Measurements from ENCODE around the gene BMERB1. TPM values are rescaled to one million over a fixed set of nuclear protein-coding genes. Genes with fewer than 3 reads are reported as not detected.
A peak's percentile ranks its signal among the peaks of the same experiment; 100 is the strongest.
"Not testable (repeated sequence)": the region's sequence is repeated elsewhere in the genome, so short reads cannot be mapped to it uniquely, and the experiment has no call there.

The BMERB1 gene
- total RNA-seq, 2 experiments from 2014 or later = 3.1 to 3.2 TPM

DNA sequence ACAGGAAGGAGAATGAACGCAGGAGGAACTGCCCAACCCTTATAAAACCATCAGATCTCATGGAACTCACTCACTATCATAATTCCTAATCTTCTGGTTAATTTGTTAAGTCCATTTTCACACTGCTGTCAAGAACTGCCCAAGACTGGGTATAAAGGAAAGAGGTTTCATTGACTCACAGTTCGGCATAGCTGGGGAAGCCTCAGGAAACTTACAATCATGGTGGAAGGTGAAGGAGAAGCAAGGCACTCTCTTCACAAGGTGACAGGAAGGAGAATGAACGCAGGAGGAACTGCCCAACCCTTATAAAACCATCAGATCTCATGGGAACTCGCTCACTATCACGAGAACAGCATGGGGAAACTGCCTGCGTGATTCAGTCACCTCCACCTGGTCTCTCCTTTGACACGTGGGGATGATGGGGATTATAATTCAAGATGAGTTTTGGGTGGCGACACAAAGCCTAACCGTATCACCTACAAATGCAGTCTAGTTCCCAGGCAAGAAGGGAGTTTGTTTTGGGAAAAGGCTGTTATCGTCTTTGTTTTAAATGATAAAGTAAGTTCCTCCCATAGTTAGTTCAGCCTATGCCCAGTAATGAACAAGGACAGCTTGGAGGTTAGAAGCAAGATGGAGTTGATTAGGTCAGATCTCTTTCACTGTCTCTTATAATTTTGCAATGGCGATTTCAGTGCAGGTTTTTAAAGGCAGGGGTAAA lies 139.7 kb downstream of the BMERB1 start:
- DNase-seq; H3K4me3 Mint-ChIP-seq; H3K36me3 Mint-ChIP-seq (ENCODE audit: low read depth); H3K27me3 Mint-ChIP-seq; H3K4me1 Mint-ChIP-seq; H3K27ac Mint-ChIP-seq: not testable (repeated sequence)
- CTCF ChIA-PET = interaction anchor here (1.7 kb wide), 1 partner anchor 10 kb away, joined by 3 read pairs; no protein-coding TSS in a partner anchor
- POLR2A ChIA-PET = interaction anchor here (0.6 kb wide), 1 partner anchor 69 kb away, joined by 3 read pairs; the partner anchor contains the start of gene MARF1
- H3K9me3 Mint-ChIP-seq = peaks cover 13% of the 10 kb centered on the region

DNA sequence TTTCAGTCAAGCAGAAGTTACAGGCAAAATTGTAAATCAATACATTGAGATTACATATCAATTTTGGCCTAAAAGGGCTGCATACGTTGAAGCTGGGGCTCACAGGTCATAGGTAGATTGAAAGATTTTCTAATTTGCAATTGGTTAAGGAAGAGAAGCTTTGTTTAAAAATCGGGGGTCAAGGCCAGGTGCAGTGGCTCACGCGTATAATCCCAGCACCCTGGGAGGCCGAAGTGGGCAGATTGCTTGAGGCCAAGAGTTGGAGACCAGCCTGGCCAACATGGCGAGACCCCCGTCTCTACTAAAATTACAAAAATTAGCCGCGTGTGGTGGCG lies 140.2 kb downstream of the BMERB1 start:
- Mint-ChIP-seq H3K27me3 (no peaks in the 10 kb centered on the region), H3K27ac (no peak overlapping the region), H3K36me3 (ENCODE audit: low read depth) (peaks cover 3% of the 10 kb centered on the region), H3K4me3 (no peak overlapping the region), H3K9me3 (peaks cover 13% of the 10 kb centered on the region), H3K4me1 (peaks cover 3% of the 10 kb centered on the region)
- ChIA-PET CTCF (interaction anchor here (1.7 kb wide), 1 partner anchor 11 kb away, joined by 3 read pairs; no protein-coding TSS in a partner anchor), POLR2A (no interaction called here)
- no peak for DNase-seq

DNA sequence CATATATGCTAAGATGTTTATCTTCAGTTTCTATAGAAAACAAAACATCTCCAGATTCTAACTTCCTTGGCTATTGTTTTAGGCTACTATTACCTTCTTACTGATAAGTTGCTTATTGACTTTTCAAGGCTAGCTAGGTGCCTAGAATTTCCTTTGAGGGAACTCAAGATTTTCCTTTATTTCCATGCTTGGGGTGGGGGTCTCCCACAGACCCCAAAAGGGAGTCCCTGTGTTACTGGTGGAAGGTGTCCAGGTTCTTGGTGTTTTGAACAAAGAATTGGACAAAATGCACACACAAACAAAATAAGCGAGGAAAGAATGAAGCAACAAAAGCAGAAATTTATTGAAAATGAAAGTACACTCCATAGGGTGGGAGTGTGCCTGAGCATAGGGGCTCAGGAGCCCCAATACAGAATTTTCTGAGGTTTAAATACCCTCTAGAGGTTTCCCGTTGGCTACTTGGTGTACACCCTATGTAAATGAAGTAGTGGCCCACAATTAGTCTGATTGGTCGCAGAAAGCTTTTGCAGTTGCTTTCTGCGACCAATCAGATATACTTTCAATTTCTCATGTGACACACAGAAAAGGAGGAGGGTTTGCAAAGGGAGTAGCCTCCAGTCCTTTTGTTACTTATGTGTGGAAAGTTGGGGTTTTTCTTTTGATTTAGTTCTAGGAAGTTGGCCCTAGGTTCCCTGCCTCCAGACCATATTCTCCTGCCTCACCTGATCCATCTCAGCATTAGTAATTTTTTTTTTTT lies 141.1 kb downstream of the BMERB1 start:
- no peaks in the 10 kb centered on the region for H3K27me3 Mint-ChIP-seq
- POLR2A ChIA-PET = no interaction called here
- peaks cover 3% of the 10 kb centered on the region for H3K4me1 Mint-ChIP-seq
- no peak for DNase-seq
- peaks cover 11% of the 10 kb centered on the region for H3K9me3 Mint-ChIP-seq
- H3K36me3 Mint-ChIP-seq (ENCODE audit: low read depth) = peaks cover 3% of the 10 kb centered on the region
- no peak overlapping the region for H3K27ac Mint-ChIP-seq
- no peak overlapping the region for H3K4me3 Mint-ChIP-seq
- CTCF ChIA-PET = interaction anchor here (1.5 to 1.6 kb wide), 2 partner anchors 11 to 15 kb away, joined by 3 to 4 read pairs; no protein-coding TSS in a partner anchor

DNA sequence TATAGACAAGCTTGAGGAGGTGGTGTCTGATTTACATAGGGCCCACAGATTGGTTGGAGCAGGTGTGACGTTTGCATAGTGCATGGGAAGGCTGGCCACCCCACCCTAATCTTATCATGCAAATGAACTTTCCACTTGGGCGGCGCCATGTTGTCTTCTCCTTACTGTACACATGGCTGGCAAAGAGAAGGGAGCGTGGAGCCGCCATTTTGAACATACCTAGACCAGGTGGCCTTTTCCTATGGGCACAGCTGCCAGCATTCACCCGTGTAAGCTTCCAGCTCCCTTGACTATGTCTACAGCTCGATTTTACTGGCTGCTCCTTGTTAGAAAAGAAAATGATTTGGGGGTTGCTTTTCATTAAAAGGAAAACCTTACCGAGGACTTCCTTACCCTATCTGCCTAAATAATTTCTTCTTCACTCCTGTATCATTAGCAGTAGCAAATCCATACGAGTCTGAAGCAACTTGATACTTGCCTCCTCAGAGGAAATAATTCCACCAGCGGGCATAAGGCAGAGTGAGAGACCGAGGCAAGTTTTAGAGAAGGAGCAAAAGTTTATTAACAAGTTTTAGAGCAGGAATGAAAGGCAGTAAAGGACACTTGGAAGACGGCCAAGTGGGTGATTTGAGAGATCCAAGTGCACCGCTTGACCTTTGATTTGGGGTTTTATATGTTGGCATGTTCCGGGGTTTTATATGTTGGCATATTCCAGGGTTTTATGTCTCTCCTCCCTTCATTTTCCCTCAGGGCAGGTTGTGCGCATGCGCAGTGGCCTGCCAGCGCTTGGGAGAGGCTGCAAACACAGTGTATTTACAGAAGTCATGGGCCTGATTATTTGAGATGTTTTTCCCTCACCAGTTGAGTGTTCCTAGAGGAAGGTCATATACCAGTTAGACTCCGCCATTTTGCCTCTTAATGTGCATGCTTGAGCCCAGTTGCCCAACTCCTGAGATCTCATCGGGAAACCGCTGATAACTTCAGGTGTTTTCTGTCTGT lies 142.9 kb downstream of the BMERB1 start:
- Mint-ChIP-seq H3K4me1 (peaks cover 7% of the 10 kb centered on the region), H3K27me3 (no peaks in the 10 kb centered on the region), H3K9me3 (peaks cover 11% of the 10 kb centered on the region), H3K27ac (peak overlapping the region; percentile 28), H3K36me3 (ENCODE audit: low read depth) (peaks cover 3% of the 10 kb centered on the region), H3K4me3 (no peak overlapping the region)
- POLR2A ChIA-PET = interaction anchor here (0.6 kb wide), 1 partner anchor 109 kb away, joined by 4 read pairs; no protein-coding TSS in a partner anchor
- DNase-seq = no peak
- CTCF ChIA-PET = interaction anchor here (0.6 to 1.6 kb wide), 3 partner anchors 9 to 23 kb away, joined by 3 to 4 read pairs (median 3); no protein-coding TSS in a partner anchor

DNA sequence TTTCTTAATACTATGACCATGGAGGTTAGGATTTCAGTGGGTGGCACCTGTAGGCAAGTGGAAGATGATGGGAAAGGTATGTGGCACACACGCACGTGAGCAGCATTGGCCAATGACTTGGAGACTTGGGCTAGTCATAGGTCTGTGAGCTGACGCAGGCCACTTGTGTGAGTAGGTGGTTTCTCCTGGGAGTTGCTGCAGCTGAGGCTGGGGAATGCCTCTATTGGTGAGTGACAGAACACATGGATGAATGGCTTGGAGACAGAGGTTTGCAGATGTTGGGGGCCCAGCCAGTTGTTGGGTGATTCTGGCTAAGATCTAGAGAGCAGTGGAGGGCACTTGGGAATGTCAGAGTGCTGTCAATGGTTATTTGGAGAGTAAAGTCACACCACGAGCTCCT lies 144.4 kb downstream of the BMERB1 start:
- Mint-ChIP-seq H3K36me3 (ENCODE audit: low read depth) (no peaks in the 10 kb centered on the region), H3K27me3 (no peaks in the 10 kb centered on the region), H3K27ac (no peak overlapping the region), H3K4me1 (peaks cover 7% of the 10 kb centered on the region), H3K9me3 (peaks cover 8% of the 10 kb centered on the region), H3K4me3 (no peak overlapping the region)
- CTCF ChIA-PET = interaction anchor here (1.0 to 1.9 kb wide), 2 partner anchors 9 to 12 kb away, joined by 3 to 6 read pairs; no protein-coding TSS in a partner anchor
- POLR2A ChIA-PET = no interaction called here
- DNase-seq = no peak

DNA sequence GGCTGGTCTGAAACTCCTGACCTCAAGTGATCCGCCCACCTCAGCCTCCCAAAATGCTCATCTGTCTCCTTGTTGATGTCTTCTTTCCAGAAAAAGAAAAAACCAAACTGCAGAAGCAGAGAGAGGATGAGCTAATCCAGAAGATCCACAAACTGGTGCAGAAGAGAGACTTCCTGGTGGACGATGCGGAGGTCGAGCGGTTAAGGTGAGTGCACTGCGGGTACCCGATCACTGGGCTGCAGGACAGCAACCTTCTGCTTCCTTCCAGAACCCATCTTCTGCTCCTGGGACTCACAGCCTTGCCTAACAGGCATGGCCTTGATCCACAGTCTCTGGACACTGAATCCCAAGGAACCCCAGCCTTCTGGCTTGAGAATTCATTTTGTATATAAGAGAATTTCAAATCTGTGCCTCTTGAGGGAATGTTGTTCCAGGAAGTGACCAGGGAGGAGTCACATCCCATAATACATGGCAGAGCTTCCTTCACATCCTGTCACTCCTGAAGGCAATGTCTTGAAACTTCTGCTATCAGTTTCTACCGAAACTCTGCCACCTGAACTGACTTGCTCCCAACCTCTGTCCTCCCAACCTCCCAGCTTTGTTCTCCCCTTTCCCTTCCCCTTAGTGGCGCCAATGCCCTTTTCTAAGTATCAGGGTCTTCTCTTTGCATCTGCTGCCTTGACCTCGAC lies 146.9 kb downstream of the BMERB1 start:
- CTCF ChIA-PET = interaction anchor here (0.6 to 1.2 kb wide), 3 partner anchors 9 to 46 kb away, joined by 3 read pairs; no protein-coding TSS in a partner anchor
- no peak for DNase-seq
- H3K27ac Mint-ChIP-seq = no peak overlapping the region
- peaks cover 6% of the 10 kb centered on the region for H3K4me1 Mint-ChIP-seq
- no peaks in the 10 kb centered on the region for H3K27me3 Mint-ChIP-seq
- POLR2A ChIA-PET = no interaction called here
- H3K9me3 Mint-ChIP-seq = peaks cover 13% of the 10 kb centered on the region
- peaks cover 7% of the 10 kb centered on the region for H3K36me3 Mint-ChIP-seq (ENCODE audit: low read depth)
- H3K4me3 Mint-ChIP-seq = no peak overlapping the region

DNA sequence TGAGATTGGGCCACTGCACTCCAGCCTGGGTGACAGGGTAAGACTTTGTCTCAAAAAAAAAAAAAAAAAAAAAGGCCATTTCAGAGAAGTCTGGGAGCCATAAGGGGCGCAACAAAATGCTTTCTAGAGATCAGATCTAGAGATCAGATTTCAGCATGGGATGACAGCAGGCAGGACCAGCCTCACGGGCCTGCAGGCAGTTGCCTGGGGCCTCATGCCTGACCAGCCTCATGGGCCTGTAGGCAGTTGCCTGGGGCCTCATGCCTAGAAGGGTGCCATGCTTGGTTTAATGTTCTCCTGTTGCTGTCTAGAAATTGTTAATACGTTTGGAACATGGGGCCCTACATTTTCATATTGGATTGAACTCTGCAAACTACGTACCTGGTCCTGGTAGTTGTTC lies 149.1 kb downstream of the BMERB1 start:
- H3K4me1 Mint-ChIP-seq = peaks cover 6% of the 10 kb centered on the region
- H3K27me3 Mint-ChIP-seq = no peaks in the 10 kb centered on the region
- peaks cover 24% of the 10 kb centered on the region for H3K9me3 Mint-ChIP-seq
- H3K36me3 Mint-ChIP-seq (ENCODE audit: low read depth) = peaks cover 28% of the 10 kb centered on the region
- CTCF ChIA-PET = no interaction called here
- H3K4me3 Mint-ChIP-seq = no peak overlapping the region
- no peak for DNase-seq
- no peak overlapping the region for H3K27ac Mint-ChIP-seq
- POLR2A ChIA-PET = no interaction called here

DNA sequence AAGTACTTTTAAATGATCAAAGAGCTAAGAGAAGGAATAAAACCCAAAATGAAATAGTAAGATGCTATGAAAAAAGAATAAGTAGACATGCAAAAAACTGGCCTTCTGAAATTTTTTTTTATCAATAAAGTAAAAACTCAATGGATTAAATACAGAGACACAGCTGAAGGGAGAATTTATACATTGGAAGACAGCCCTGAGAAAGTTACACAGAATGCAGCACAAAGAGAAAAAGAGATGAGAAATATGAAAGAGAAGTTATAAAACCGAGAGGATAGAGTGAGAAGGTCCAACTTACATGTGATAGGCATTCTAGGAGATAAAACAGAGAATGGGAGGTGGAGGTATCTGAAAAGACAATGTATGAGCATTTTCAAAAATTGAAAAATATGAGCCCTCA lies 151.6 kb downstream of the BMERB1 start:
- H3K4me3 Mint-ChIP-seq = no peak overlapping the region
- ChIA-PET CTCF (interaction anchor here (1.6 kb wide), 1 partner anchor 9 kb away, joined by 4 read pairs; no protein-coding TSS in a partner anchor), POLR2A (no interaction called here)
- peaks cover 22% of the 10 kb centered on the region for H3K4me1 Mint-ChIP-seq
- H3K27me3 Mint-ChIP-seq = no peaks in the 10 kb centered on the region
- no peak overlapping the region for H3K27ac Mint-ChIP-seq
- H3K9me3 Mint-ChIP-seq = peaks cover 24% of the 10 kb centered on the region
- peaks cover 40% of the 10 kb centered on the region for H3K36me3 Mint-ChIP-seq (ENCODE audit: low read depth)
- no peak for DNase-seq

DNA sequence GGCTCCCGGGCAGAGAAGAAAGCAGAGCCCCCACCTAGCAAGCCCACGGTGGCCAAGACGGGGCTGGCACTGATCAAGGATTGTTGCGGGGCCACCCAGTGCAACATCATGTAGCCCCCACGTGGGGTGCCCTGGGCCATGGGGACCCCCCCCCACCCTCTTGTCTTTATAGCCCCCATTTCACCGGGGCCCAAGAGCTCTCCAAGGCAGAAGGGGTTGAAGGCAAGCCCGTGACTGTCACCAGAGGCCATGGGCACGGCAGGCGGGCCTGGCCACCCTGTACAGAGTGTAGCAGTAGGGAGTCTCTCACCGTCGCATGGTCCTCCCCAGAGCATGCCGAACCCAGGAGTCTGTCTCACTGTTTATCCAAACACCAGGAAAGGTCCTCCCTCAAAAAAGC lies 152.3 kb downstream of the BMERB1 start:
- no peak overlapping the region for H3K27ac Mint-ChIP-seq
- peaks cover 43% of the 10 kb centered on the region for H3K36me3 Mint-ChIP-seq (ENCODE audit: low read depth)
- no peak overlapping the region for H3K4me3 Mint-ChIP-seq
- peaks cover 26% of the 10 kb centered on the region for H3K4me1 Mint-ChIP-seq
- ChIA-PET POLR2A (no interaction called here), CTCF (interaction anchor here (0.8 to 1.6 kb wide), 3 partner anchors 10 to 19 kb away, joined by 3 to 4 read pairs (median 4); no protein-coding TSS in a partner anchor)
- DNase-seq = no peak
- peaks cover 24% of the 10 kb centered on the region for H3K9me3 Mint-ChIP-seq
- H3K27me3 Mint-ChIP-seq = no peaks in the 10 kb centered on the region

DNA sequence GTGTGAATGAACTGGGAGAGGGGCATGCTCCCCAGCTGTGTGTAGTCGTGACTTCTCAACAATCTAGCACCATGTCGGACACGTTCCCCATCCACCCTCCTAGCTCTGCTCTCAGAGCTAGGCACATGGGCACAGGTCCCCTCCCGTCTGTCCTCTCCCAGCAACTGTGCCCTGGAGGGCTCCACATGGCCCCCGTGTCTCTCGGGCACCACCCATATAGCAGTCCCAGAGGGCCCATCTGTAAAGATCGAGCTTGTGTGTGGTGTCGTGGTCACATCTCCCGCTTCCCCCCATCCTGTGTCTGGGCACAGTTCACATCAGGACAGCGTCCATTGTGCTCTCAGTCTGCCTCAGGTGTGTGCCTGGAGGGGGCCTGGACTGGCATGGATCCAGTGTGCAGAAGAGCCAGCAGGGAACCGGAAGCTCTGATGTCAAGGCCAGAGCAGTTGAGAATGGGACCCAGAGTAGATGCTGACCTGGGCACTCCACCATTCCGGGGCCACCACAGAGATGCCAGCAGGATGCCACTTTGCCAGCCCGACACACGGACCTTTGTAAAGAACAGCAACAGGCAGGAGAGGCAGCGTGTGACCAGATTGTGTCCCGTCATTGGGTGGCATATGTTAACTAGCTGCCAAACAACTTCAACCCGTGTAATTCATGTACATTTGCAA lies 152.9 kb downstream of the BMERB1 start:
- H3K27ac Mint-ChIP-seq = no peak overlapping the region

DNA sequence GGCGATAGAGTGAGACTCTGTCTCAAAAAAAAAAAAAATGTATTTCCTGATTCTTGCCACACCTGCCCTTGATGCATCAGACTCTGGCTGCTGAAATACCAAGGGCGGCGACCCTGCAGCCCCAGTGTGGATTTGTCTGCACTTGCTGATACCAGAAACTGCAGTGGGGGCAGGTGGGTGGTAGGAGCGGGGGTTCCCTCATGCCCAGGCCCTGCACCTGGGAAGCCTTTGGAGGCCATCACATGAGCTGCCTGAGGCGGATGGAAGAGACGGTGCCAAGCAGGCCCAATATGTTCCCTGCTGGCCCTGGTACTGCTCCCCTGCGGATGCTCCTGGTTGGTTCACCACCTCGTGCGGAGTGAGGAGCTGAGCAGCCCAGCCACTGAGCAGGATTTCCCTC lies 157.9 kb downstream of the BMERB1 start:
- peak; percentile 37 for DNase-seq
- Mint-ChIP-seq H3K4me3 (no peak overlapping the region), H3K27ac (peak overlapping the region; percentile 77), H3K36me3 (ENCODE audit: low read depth) (peaks cover 69% of the 10 kb centered on the region), H3K4me1 (peaks cover 49% of the 10 kb centered on the region), H3K27me3 (no peaks in the 10 kb centered on the region), H3K9me3 (peaks cover 5% of the 10 kb centered on the region)
- ChIA-PET POLR2A (no interaction called here), CTCF (no interaction called here)

More for the DNA sequence above, 152.9 kb downstream of the BMERB1 start:
- DNase-seq = no peak
- no peaks in the 10 kb centered on the region for H3K27me3 Mint-ChIP-seq
- peaks cover 43% of the 10 kb centered on the region for H3K36me3 Mint-ChIP-seq (ENCODE audit: low read depth)
- CTCF ChIA-PET = interaction anchor here (0.5 to 1.6 kb wide), 4 partner anchors 11 to 69 kb away, joined by 3 to 4 read pairs (median 4); no protein-coding TSS in a partner anchor
- H3K4me1 Mint-ChIP-seq = peaks cover 28% of the 10 kb centered on the region
- peaks cover 24% of the 10 kb centered on the region for H3K9me3 Mint-ChIP-seq
- POLR2A ChIA-PET = no interaction called here
- H3K4me3 Mint-ChIP-seq = no peak overlapping the region

Measured in activated CD4-positive, alpha-beta T cell treated with anti-CD3 and anti-CD28 coated beads, Interleukin-2, amount 10 ng/mL, durations not matched to agents 7 days and 5 days (primary cell).